ENCODE measurements around the gene STRIP1. TPM values are rescaled to one million over a fixed set of nuclear protein-coding genes. Genes with fewer than 3 reads are reported as not detected.
A peak's percentile ranks its signal among the peaks of the same experiment; 100 is the strongest.

The STRIP1 gene
- total RNA-seq, 1 donor from 2014 or later: 18.1 TPM

DNA sequence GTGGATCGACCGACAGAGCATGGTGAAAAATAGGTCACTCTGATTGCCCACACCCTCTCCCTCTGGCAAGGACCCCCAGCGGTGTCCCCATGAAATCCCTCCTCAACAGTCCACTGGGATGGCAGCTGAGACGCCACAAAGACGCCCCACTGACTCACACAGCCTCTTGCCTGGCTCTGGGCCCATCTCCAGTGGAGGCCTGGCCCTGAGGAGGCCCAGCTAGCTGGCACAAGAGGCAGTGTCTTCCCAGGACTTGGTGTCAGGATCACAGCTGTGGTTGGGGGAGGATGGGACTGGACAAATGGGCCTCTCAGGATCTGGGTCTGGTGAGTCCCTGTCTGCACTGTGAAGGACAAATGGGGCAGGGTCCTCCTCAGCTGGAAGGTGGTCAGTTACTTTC, 31.4 kb downstream of the STRIP1 start:
- DNase-seq: no peak
- no peaks in the 10 kb centered on the region for H3K36me3 ChIP-seq
- H3K27ac ChIP-seq (replicated peaks): no peak overlapping the region
- intact Hi-C loops (cut with micrococcal nuclease): no loop called here
- H3K9me3 ChIP-seq (replicated peaks): no peaks in the 10 kb centered on the region
- peaks cover 36% of the 10 kb centered on the region for H3K4me1 ChIP-seq
- TF ChIP-seq, protein P1, sequence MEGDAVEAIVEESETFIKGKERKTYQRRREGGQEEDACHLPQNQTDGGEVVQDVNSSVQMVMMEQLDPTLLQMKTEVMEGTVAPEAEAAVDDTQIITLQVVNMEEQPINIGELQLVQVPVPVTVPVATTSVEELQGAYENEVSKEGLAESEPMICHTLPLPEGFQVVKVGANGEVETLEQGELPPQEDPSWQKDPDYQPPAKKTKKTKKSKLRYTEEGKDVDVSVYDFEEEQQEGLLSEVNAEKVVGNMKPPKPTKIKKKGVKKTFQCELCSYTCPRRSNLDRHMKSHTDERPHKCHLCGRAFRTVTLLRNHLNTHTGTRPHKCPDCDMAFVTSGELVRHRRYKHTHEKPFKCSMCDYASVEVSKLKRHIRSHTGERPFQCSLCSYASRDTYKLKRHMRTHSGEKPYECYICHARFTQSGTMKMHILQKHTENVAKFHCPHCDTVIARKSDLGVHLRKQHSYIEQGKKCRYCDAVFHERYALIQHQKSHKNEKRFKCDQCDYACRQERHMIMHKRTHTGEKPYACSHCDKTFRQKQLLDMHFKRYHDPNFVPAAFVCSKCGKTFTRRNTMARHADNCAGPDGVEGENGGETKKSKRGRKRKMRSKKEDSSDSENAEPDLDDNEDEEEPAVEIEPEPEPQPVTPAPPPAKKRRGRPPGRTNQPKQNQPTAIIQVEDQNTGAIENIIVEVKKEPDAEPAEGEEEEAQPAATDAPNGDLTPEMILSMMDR (IDR thresholded peaks at IDR 0.05; ENCODE audit: borderline replicate concordance): no peak
- H3K4me3 ChIP-seq: no peak overlapping the region
- peaks cover 56% of the 10 kb centered on the region for H3K27me3 ChIP-seq (ENCODE audit: low read depth)

DNA sequence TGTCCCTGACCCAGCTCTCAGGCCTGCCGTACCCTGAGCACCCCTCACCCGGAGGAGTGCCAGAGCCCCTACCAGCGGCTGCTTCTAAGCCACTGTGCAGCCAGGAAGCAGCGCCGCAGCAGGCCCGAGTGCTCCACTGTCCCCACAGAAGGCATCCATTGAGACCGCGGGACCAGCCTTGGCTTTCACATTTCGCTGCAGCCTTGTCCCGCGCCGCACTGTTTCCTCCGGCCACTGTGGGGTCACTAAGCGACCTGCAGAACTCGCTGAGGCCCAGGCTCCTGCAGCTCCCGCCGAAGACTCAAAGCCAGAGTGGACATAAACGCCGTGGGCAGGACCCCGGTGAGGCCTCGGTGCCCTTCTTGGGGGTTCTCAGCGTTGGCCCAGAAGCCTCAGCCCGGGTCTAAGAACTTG, 33.1 kb downstream of the STRIP1 start:
- Histone ChIP-seq H3K4me1 (peaks cover 36% of the 10 kb centered on the region), H3K27me3 (ENCODE audit: low read depth) (peaks cover 73% of the 10 kb centered on the region), H3K4me3 (peak overlapping the region; percentile 58), H3K36me3 (no peaks in the 10 kb centered on the region), H3K9me3 (replicated peaks) (no peaks in the 10 kb centered on the region), H3K27ac (replicated peaks) (no peak overlapping the region)
- intact Hi-C loops (cut with micrococcal nuclease): no loop called here
- TF ChIP-seq, protein P1 (IDR thresholded peaks at IDR 0.05; ENCODE audit: borderline replicate concordance): no peak
- no peak for DNase-seq

DNA sequence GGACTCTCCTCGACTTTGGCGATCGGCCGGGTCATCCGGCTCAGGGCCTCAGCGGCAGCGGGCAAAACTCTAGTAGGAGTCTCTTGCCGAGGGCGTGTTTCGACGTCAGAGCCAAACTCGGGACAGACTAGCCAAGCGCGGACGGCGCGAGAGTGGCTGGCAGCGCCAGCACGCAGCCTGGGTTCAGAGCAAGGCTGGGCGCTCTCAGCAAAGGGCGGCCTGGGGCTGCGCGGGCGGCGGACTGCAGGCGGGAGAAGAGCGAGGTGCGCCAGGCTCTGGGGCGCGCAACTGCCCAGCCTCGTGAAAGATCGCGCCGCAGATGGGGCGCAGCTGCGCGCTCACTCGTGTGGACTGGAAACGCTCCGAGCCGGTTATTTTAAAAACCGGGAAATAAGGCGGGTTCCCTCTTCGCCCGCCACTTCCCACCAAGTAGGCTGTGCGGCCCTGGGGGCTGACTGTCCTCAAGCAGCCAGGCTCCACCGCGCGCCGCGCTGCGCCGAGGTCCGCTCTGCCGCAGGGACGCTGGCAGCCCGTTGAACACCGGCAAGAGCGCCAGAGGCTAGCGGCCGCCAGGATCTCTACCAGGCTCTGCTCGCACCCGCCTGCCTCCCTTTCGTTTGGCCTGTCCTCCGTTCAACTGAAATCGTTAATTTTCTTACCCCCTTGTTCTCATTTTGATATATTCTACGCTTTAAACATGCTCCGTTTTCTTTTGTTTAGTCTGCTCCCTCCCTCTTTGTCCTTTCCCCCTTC, 33.6 kb downstream of the STRIP1 start:
- no peak for DNase-seq

DNA sequence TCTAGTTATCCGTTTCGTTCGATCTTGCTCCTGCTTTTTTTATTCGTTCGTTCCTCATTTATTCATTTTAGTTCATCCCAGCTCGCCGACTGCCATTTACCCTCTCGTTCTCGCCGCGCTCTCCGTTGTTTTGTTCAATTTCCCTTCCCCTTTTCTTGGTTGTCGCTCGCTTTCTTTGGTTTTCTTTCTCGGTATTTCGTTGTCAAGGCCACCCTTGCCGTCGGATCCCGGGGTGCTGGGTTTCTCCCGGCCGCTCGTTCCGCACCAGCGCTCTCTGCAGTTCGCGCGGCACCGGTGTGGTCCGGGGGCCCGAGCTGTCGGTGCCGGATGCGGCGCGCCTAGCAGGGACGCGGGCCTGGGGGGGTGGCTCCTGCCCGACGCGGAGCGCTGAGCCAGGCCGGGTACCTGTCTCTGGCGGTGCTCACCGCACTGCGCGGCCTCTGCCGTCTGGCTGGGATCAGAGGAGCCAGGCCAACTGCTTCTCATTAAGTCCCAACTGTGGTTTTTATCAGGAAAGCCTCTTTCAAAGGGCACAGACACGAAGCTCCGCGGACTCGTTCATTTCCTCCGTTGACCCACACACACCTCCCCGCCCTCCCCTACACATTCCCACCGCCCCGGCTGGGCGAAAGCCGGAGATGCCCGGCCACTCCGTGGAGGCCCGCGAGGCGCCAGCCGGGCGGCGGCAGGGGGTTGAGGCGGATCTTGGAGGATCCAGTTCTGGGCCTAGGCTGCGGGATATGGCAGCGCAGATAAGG, 34.4 kb downstream of the STRIP1 start:
- intact Hi-C loops (cut with micrococcal nuclease): no loop called here

More for the DNA sequence above, 33.6 kb downstream of the STRIP1 start:
- peak overlapping the region; percentile 58 for H3K4me3 ChIP-seq
- H3K9me3 ChIP-seq (replicated peaks): no peaks in the 10 kb centered on the region
- intact Hi-C loops (cut with micrococcal nuclease): no loop called here
- H3K36me3 ChIP-seq: no peaks in the 10 kb centered on the region
- H3K27me3 ChIP-seq (ENCODE audit: low read depth): peaks cover 79% of the 10 kb centered on the region
- no peak overlapping the region for H3K27ac ChIP-seq (replicated peaks)
- TF ChIP-seq, protein P1 (IDR thresholded peaks at IDR 0.05; ENCODE audit: borderline replicate concordance): no peak
- peaks cover 32% of the 10 kb centered on the region for H3K4me1 ChIP-seq

More for the DNA sequence above, 34.4 kb downstream of the STRIP1 start:
- no peaks in the 10 kb centered on the region for H3K36me3 ChIP-seq
- H3K4me1 ChIP-seq: peaks cover 28% of the 10 kb centered on the region
- H3K4me3 ChIP-seq: peak overlapping the region; percentile 58
- DNase-seq: no peak
- H3K9me3 ChIP-seq (replicated peaks): no peaks in the 10 kb centered on the region
- peaks cover 86% of the 10 kb centered on the region for H3K27me3 ChIP-seq (ENCODE audit: low read depth)
- no peak overlapping the region for H3K27ac ChIP-seq (replicated peaks)
- TF ChIP-seq, protein P1 (IDR thresholded peaks at IDR 0.05; ENCODE audit: borderline replicate concordance): no peak
